ENCODE results near the gene COL12A1. TPM values are rescaled to one million over a fixed set of nuclear protein-coding genes. Genes with fewer than 3 reads are reported as not detected.

The COL12A1 gene
- total and polyA plus RNA-seq, 2 of the 13 experiments (the other 11 are each of a cell fraction or from before 2014, with no cell fraction given), result 0.02 TPM; not detected in 1

- TF ChIP-seq THAP9 (CRISPR knock-in tag; IDR thresholded peaks at IDR 0.05; ENCODE audit: borderline replicate concordance) (peak; percentile 84; the same call in 1 of the 2 replicates), ZNF20 (CRISPR knock-in tag; IDR thresholded peaks at IDR 0.05) (no peak), ADNP (CRISPR knock-in tag; IDR thresholded peaks at IDR 0.05) (no peak), ZNF430 (CRISPR knock-in tag; IDR thresholded peaks at IDR 0.05) (peak; percentile 87), GATAD2A (CRISPR knock-in tag; IDR thresholded peaks at IDR 0.05) (peak; percentile 69; the same call in 1 of the 2 replicates), ZNF335 (CRISPR knock-in tag; IDR thresholded peaks at IDR 0.05) (no peak), MIER2 (CRISPR knock-in tag; IDR thresholded peaks at IDR 0.05) (peak; percentile 82), SAFB2 (CRISPR knock-in tag; IDR thresholded peaks at IDR 0.05; ENCODE audit: borderline replicate concordance, low read depth) (no peak), JUN (CRISPR knock-in tag; IDR thresholded peaks at IDR 0.05) (no peak), ZNF816 (CRISPR knock-in tag; IDR thresholded peaks at IDR 0.05; ENCODE audit: borderline replicate concordance) (peak; percentile 65; the same call in 1 of the 2 replicates), ZNF230 (CRISPR knock-in tag; IDR thresholded peaks at IDR 0.05) (peak; percentile 51; the same call in 1 of the 2 replicates), ZNF543 (CRISPR knock-in tag; IDR thresholded peaks at IDR 0.05) (no peak), GATAD1 (CRISPR knock-in tag; IDR thresholded peaks at IDR 0.05) (peak; percentile 94), ZBTB21 (CRISPR knock-in tag; IDR thresholded peaks at IDR 0.05) (peak; percentile 91), EHMT2 (IDR thresholded peaks at IDR 0.05; ENCODE audit: borderline replicate concordance, low read depth, low read length) (peak; percentile 80; the same call in 1 of the 2 replicates), ZNF10 (CRISPR knock-in tag; IDR thresholded peaks at IDR 0.05; ENCODE audit: borderline replicate concordance, low read depth) (no peak), ZNF563 (CRISPR knock-in tag; IDR thresholded peaks at IDR 0.05) (peak; percentile 48; the same call in 1 of the 2 replicates), TEAD2 (CRISPR knock-in tag; IDR thresholded peaks at IDR 0.05) (no peak), CEBPG (CRISPR knock-in tag; IDR thresholded peaks at IDR 0.05) (peak; percentile 85), PLRG1 (conservative IDR thresholded peaks at IDR 0.05) (no peak), KDM4B (CRISPR knock-in tag; IDR thresholded peaks at IDR 0.05) (peak; percentile 59; the same call in 1 of the 2 replicates), ZNF782 (CRISPR knock-in tag; IDR thresholded peaks at IDR 0.05; ENCODE audit: borderline replicate concordance) (no peak), GABPB1 (CRISPR knock-in tag; IDR thresholded peaks at IDR 0.05) (peak; percentile 96), RBFOX2 (IDR thresholded peaks at IDR 0.05; ENCODE audit: low read depth, low read length) (peak; percentile 52; the same call in 1 of the 2 replicates), ZNF124 (CRISPR knock-in tag; IDR thresholded peaks at IDR 0.05) (peak; percentile 99)
- TF ChIP-seq, protein P1, sequence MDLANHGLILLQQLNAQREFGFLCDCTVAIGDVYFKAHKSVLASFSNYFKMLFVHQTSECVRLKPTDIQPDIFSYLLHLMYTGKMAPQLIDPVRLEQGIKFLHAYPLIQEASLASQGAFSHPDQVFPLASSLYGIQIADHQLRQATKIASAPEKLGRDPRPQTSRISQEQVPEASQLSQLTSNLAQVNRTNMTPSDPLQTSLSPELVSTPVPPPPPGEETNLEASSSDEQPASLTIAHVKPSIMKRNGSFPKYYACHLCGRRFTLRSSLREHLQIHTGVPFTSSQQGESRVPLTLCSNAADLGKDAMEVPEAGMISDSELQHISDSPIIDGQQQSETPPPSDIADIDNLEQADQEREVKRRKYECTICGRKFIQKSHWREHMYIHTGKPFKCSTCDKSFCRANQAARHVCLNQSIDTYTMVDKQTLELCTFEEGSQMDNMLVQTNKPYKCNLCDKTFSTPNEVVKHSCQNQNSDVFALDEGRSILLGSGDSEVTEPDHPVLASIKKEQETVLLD (CRISPR knock-in tag; IDR thresholded peaks at IDR 0.05; ENCODE audit: low read depth), result 0 out of 2 replicates have a peak, but pooled peaks have one; percentile 52
Measured at GRCh38 chr6:75243333-75244062, 37.6 kb upstream of the COL12A1 start, which contains the start of gene COX7A2 (continued).
